GM12865 (cell line): ENCODE measurements around the gene PPFIA2.
"Not testable (repeated sequence)": the region's sequence is repeated elsewhere in the genome, so short reads cannot be mapped to it uniquely, and the experiment has no call there.

ENCODE experiments used
- DNase-seq: peaks from one replicate; pipeline ENCODE4 v3.0.0; 2010; ENCODE audit warnings: low read depth
- H3K4me3 ChIP-seq: 2 replicates; pipeline ENCODE4 v1.5.1; 2011; ENCODE audit warnings: mild to moderate bottlenecking, low read depth, low read length, control low read depth
- CTCF ChIP-seq: IDR thresholded peaks from 2 replicates; pipeline ENCODE4 v1.5.1; 2011; ENCODE audit warnings: low read length, control low read depth, low read depth, inconsistent platforms; ENCODE audit not compliant: insufficient read depth; ENCODE audit errors: missing control alignments

PPFIA2 gene

DNA sequence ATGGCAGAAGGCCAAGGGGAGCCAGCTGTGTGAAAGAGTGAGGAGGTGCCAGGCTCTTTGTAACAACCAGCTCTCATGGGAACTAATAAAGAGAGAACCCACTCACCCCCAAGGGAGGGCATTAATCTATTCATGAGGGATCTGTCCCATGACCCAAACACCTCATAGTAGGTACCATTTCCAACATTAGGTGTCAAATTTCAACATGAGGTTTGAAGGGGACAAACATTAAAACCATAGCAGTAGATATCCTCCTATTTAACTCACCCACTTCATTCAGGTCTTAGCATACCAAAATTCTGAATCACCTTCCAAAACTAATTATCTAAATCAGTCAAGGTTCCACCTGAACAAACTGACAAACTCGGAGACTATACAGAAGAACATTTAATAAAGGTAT lies 75.3 kb downstream of the PPFIA2 start:
- no peak for DNase-seq
- H3K4me3 ChIP-seq, result no peak overlapping the region
- TF ChIP-seq CTCF, result no peak

- TF ChIP-seq CTCF, result no peak
- DNase-seq, result no peak
- H3K4me3 ChIP-seq, result no peak overlapping the region
Observed at GRCh38 chr12:81679614-81680013, 79.5 kb downstream of the PPFIA2 start.

DNA sequence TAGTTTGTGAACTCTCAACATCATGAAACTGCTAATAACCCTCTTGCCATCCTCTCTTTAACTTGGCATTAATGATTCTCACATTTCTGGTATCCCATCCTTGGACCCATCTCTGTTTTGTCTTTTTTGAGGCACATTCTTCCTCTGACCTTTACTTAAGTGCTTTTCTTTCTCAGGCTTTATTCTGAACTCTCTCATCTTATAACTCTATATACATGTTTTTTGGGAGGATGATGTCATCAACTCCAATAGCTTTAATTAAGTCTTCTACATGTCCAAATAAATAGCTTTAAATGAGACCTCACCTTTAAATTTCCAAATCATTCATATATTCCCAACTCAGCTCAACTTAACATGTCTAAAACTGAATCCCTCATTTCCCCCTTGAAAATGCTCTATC lies 88.4 kb downstream of the PPFIA2 start:
- no peak for TF ChIP-seq CTCF
- DNase-seq, result no peak
- no peak overlapping the region for H3K4me3 ChIP-seq

DNA sequence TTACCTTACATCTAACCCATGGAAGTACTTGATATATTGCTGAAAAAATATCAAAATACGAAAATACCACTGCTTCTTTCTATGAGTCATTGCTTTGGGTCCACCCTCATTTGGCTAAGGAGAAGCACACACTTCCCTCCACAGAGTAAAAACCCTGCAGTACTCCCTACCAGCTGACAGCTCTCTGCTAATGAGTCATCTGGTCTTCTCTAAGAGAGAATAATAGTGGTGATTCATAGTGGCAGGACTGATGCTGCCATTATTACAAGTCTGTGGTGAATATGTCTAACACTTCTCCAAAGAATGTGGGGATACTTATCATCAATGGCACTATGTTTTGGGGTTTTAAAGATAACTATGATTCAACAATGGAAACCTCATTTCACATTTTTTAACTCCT lies 90.7 kb downstream of the PPFIA2 start:
- H3K4me3 ChIP-seq, result no peak overlapping the region
- DNase-seq, result peak; percentile 21
- TF ChIP-seq CTCF, result no peak

GRCh38 chr12:81659310-81659709 lies 99.8 kb downstream of the PPFIA2 start:
- not testable (repeated sequence) for H3K4me3 ChIP-seq, DNase-seq

- peak; percentile 30 for DNase-seq
- peak; percentile 18 for TF ChIP-seq CTCF
Observed at GRCh38 chr12:81644503-81644902, 114.6 kb downstream of the PPFIA2 start.

GRCh38 chr12:81639196-81639595 lies 120.0 kb downstream of the PPFIA2 start:
- H3K4me3 ChIP-seq, result no peak overlapping the region
- no peak for TF ChIP-seq CTCF
- DNase-seq, result no peak

More at GRCh38 chr12:81644503-81644902, 114.6 kb downstream of the PPFIA2 start:
- H3K4me3 ChIP-seq, result no peak overlapping the region

GRCh38 chr12:81633127-81633526 lies 126.0 kb downstream of the PPFIA2 start:
- no peak overlapping the region for H3K4me3 ChIP-seq
- no peak for TF ChIP-seq CTCF
- no peak for DNase-seq
